Activated CD8-positive, alpha-beta memory T cell treated with anti-CD3 and anti-CD28 coated beads, Interleukin-2, amount 50 U/mL, for 1 hour (primary cell): ENCODE data around the gene MVK.

Experiments
- DNase-seq: peaks from one replicate; pipeline ENCODE4 v3.0.0-alpha.2; 2020; ENCODE audit errors: extremely low read depth

Gene MVK

GRCh38 chr12:109626378-109627115 is 53.0 kb downstream of the MVK start:
- no peak for DNase-seq

- no peak for DNase-seq
These were observed 54.0 kb downstream of the MVK start for GRCh38 chr12:109627633-109628032.

- DNase-seq = no peak
These were observed 56.5 kb downstream of the MVK start for GRCh38 chr12:109630107-109630506.

GRCh38 chr12:109630815-109631214 is 57.2 kb downstream of the MVK start:
- DNase-seq = no peak

- no peak for DNase-seq
These were observed 57.7 kb downstream of the MVK start for GRCh38 chr12:109631302-109631701.

- DNase-seq = no peak
These were observed 58.2 kb downstream of the MVK start for GRCh38 chr12:109631751-109632150.

- DNase-seq = no peak
These were observed 58.7 kb downstream of the MVK start for GRCh38 chr12:109632342-109632741.

GRCh38 chr12:109635717-109636116 is 62.1 kb downstream of the MVK start:
- DNase-seq = no peak

- DNase-seq = no peak
These were observed 63.8 kb downstream of the MVK start for GRCh38 chr12:109637348-109637747.

- DNase-seq = no peak
These were observed 64.4 kb downstream of the MVK start for GRCh38 chr12:109637996-109638395.

- no peak for DNase-seq
These were observed 65.1 kb downstream of the MVK start for GRCh38 chr12:109638735-109639134.

- no peak for DNase-seq
These were observed 65.7 kb downstream of the MVK start for GRCh38 chr12:109639151-109639872.

- DNase-seq = no peak
These were observed 67.4 kb downstream of the MVK start for GRCh38 chr12:109640961-109641360.

- no peak for DNase-seq
These were observed 67.8 kb downstream of the MVK start for GRCh38 chr12:109641422-109641821.

GRCh38 chr12:109642506-109643132 is 69.0 kb downstream of the MVK start:
- no peak for DNase-seq

GRCh38 chr12:109645194-109645593 is 71.6 kb downstream of the MVK start:
- DNase-seq = no peak

- no peak for DNase-seq
These were observed 72.1 kb downstream of the MVK start for GRCh38 chr12:109645708-109646107.
